Measurements from ENCODE around the gene THAP11.

DNA sequence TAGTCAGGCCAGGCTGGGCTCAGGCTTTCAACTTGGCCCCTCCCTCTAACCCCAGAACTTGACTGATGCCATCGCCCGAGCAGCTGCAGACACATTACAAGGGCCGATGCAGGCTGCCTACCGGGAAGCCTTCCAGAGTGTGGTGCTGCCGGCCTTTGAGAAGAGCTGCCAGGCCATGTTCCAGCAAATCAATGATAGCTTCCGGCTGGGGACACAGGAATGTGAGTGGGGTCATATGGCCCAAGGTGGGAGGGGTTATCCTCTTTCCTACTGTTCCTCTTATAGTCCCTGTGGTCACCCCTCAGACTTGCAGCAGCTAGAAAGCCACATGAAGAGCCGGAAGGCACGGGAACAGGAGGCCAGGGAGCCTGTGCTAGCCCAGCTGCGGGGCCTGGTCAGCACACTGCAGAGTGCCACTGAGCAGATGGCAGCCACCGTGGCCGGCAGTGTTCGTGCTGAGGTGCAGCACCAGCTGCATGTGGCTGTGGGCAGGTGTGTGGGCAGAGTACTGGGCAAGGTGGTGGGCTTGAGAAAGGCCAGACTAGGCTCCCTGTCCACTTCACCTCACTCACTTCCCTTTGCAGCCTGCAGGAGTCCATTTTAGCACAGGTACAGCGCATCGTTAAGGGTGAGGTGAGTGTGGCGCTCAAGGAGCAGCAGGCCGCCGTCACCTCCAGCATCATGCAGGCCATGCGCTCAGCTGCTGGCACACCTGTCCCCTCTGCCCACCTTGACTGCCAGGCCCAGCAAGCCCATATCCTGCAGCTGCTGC, 40.4 kb downstream of the THAP11 start:
- TF ChIP-seq, protein P1, sequence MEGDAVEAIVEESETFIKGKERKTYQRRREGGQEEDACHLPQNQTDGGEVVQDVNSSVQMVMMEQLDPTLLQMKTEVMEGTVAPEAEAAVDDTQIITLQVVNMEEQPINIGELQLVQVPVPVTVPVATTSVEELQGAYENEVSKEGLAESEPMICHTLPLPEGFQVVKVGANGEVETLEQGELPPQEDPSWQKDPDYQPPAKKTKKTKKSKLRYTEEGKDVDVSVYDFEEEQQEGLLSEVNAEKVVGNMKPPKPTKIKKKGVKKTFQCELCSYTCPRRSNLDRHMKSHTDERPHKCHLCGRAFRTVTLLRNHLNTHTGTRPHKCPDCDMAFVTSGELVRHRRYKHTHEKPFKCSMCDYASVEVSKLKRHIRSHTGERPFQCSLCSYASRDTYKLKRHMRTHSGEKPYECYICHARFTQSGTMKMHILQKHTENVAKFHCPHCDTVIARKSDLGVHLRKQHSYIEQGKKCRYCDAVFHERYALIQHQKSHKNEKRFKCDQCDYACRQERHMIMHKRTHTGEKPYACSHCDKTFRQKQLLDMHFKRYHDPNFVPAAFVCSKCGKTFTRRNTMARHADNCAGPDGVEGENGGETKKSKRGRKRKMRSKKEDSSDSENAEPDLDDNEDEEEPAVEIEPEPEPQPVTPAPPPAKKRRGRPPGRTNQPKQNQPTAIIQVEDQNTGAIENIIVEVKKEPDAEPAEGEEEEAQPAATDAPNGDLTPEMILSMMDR (IDR thresholded peaks at IDR 0.05): no peak
- TF ChIP-seq NR3C1 (IDR thresholded peaks at IDR 0.05) (no peak), ZFP36 (IDR thresholded peaks at IDR 0.05; ENCODE audit: borderline replicate concordance, partially characterized antibody) (no peak)
- TF ChIP-seq, protein P2, sequence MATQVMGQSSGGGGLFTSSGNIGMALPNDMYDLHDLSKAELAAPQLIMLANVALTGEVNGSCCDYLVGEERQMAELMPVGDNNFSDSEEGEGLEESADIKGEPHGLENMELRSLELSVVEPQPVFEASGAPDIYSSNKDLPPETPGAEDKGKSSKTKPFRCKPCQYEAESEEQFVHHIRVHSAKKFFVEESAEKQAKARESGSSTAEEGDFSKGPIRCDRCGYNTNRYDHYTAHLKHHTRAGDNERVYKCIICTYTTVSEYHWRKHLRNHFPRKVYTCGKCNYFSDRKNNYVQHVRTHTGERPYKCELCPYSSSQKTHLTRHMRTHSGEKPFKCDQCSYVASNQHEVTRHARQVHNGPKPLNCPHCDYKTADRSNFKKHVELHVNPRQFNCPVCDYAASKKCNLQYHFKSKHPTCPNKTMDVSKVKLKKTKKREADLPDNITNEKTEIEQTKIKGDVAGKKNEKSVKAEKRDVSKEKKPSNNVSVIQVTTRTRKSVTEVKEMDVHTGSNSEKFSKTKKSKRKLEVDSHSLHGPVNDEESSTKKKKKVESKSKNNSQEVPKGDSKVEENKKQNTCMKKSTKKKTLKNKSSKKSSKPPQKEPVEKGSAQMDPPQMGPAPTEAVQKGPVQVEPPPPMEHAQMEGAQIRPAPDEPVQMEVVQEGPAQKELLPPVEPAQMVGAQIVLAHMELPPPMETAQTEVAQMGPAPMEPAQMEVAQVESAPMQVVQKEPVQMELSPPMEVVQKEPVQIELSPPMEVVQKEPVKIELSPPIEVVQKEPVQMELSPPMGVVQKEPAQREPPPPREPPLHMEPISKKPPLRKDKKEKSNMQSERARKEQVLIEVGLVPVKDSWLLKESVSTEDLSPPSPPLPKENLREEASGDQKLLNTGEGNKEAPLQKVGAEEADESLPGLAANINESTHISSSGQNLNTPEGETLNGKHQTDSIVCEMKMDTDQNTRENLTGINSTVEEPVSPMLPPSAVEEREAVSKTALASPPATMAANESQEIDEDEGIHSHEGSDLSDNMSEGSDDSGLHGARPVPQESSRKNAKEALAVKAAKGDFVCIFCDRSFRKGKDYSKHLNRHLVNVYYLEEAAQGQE (IDR thresholded peaks at IDR 0.05): no peak

All from A549 (cell line).